Bronchial epithelial cell (primary cell): ENCODE data around the gene CHKA. TPM values are rescaled to one million over a fixed set of nuclear protein-coding genes. Genes with fewer than 3 reads are reported as not detected.

Experiments used
- DNase-seq: peaks from one replicate; pipeline ENCODE4 v3.0.0-alpha.2; 2010; ENCODE audit warnings: low read depth
- FAIRE-seq: peaks from 2 replicates; lab custom pipeline; 2011; peaks lifted over from hg19 to GRCh38; lab: Jason Lieb, UNC
- H3K27me3 ChIP-seq: 2 replicates; pipeline ENCODE4 v1.5.1; 2011; ENCODE audit warnings: low read length; ENCODE audit not compliant: control insufficient read depth, insufficient read depth
- H3K36me3 ChIP-seq: 2 replicates; pipeline ENCODE4 v1.5.1; 2011; ENCODE audit warnings: low read length; ENCODE audit not compliant: control insufficient read depth, insufficient read depth
- H3K4me3 ChIP-seq: 2 replicates; pipeline ENCODE4 v1.5.1; 2011; ENCODE audit warnings: mild to moderate bottlenecking, low read depth, low read length, control low read depth
- CTCF ChIP-seq: IDR thresholded peaks from 2 replicates; pipeline ENCODE4 v1.5.1; 2011; ENCODE audit warnings: mild to moderate bottlenecking, moderate library complexity, low read length, control low read depth, inconsistent platforms; ENCODE audit not compliant: insufficient read depth, severe bottlenecking
- total RNA-seq: library from RNA; depleted of rRNA; stranded (reverse); fragments of >200 nt; gene quantifications from 2 replicates; pipeline ENCODE4 v1.2.1, GENCODE V29; 2014

CHKA gene
- total RNA-seq, 1 donor from 2014 or later, result 7.4 TPM

GRCh38 chr11:68010090-68011041 lies 110.8 kb downstream of the CHKA start, which contains the start of gene ALDH3B1:
Gene ALDH3B1 (plus strand): TSS chr11:68010327. CDS start chr11:68015298, 4,971 bp downstream.
- Histone ChIP-seq H3K27me3 (no peaks in the 10 kb centered on the region), H3K4me3 (peak within 1 kb of the TSS; percentile 19), H3K36me3 (no peaks in the 10 kb centered on the region)
- FAIRE-seq, result no peak
- DNase-seq, result no peak
- no peak for TF ChIP-seq CTCF

GRCh38 chr11:68009391-68010089 lies 111.6 kb downstream of the CHKA start:
- FAIRE-seq (no peak), DNase-seq (no peak)
- H3K27me3 ChIP-seq, result no peaks in the 10 kb centered on the region
- TF ChIP-seq CTCF, result no peak
- no peaks in the 10 kb centered on the region for H3K36me3 ChIP-seq
- H3K4me3 ChIP-seq, result no peak overlapping the region

GRCh38 chr11:68008381-68009337 lies 112.5 kb downstream of the CHKA start:
- FAIRE-seq, result no peak
- Histone ChIP-seq H3K27me3 (no peaks in the 10 kb centered on the region), H3K36me3 (no peaks in the 10 kb centered on the region), H3K4me3 (no peak overlapping the region)
- TF ChIP-seq CTCF, result no peak
- DNase-seq, result no peak

- Histone ChIP-seq H3K27me3 (no peaks in the 10 kb centered on the region), H3K36me3 (no peaks in the 10 kb centered on the region), H3K4me3 (no peak overlapping the region)
- TF ChIP-seq CTCF, result no peak
- FAIRE-seq, result no peak
- no peak for DNase-seq
Measured at GRCh38 chr11:68007498-68008380, 113.4 kb downstream of the CHKA start.
